ENCODE results near the gene ENC1.

GRCh38 chr5:74623748-74624408 is 16.6 kb downstream of the ENC1 start:
- no peak for TF ChIP-seq CTCF (IDR thresholded peaks at IDR 0.05)
- TF ChIP-seq POLR2A (IDR thresholded peaks at IDR 0.05; ENCODE audit: low read depth): no peak
